Loucy (cell line): ENCODE data around the gene KRT77.

Experiments
- H2AFZ ChIP-seq: fragments of 200-600 bp; sonication (generic); 2 replicates; pipeline ENCODE4 v1.6.0; 2016; ENCODE audit warnings: antibody characterized with exemption, mild to moderate bottlenecking, low read length, moderate library complexity
- H3F3A ChIP-seq: fragments of 200-600 bp; 2 replicates; pipeline ENCODE4 v1.6.0; 2016; ENCODE audit warnings: antibody characterized with exemption, low read depth, mild to moderate bottlenecking
- H3K27me3 ChIP-seq: fragments of 200-600 bp; sonication (generic); 2 replicates; pipeline ENCODE4 v1.6.1; 2014; ENCODE audit warnings: low read length, mild to moderate bottlenecking; ENCODE audit not compliant: insufficient read depth, poor library complexity, severe bottlenecking
- H3K36me3 ChIP-seq: fragments of 200-600 bp; sonication (generic); 2 replicates; pipeline ENCODE4 v1.6.1; 2016; ENCODE audit warnings: low read length; ENCODE audit not compliant: insufficient read depth
- H3K4me1 ChIP-seq: fragments of 200-600 bp; sonication (generic); 2 replicates; pipeline ENCODE4 v1.5.1; 2014; ENCODE audit warnings: low read length, mild to moderate bottlenecking; ENCODE audit not compliant: insufficient read depth, poor library complexity, severe bottlenecking
- H3K4me2 ChIP-seq: fragments of 200-600 bp; sonication (generic); 2 replicates; pipeline ENCODE4 v1.6.0; 2014; ENCODE audit warnings: antibody characterized with exemption, low read length, low read depth, mild to moderate bottlenecking; ENCODE audit not compliant: poor library complexity, severe bottlenecking
- H3K4me3 ChIP-seq: fragments of 200-600 bp; sonication (generic); 2 replicates; pipeline ENCODE4 v1.5.1; 2014; ENCODE audit warnings: low read length, mild to moderate bottlenecking, mixed read lengths; ENCODE audit not compliant: poor library complexity, severe bottlenecking
- H3K79me2 ChIP-seq: fragments of 200-600 bp; sonication (generic); 2 replicates; pipeline ENCODE4 v1.6.1; 2014; ENCODE audit warnings: low read length; ENCODE audit not compliant: insufficient read depth
- H3K9ac ChIP-seq: fragments of 200-600 bp; sonication (generic); 2 replicates; pipeline ENCODE4 v1.6.0; 2014; ENCODE audit warnings: mild to moderate bottlenecking, low read depth, low read length, moderate library complexity; ENCODE audit not compliant: poor library complexity, severe bottlenecking
- H3K9me2 ChIP-seq: fragments of 200-600 bp; sonication (generic); replicated peaks from 2 replicates; pipeline ENCODE4 v1.6.1; 2016; ENCODE audit warnings: low read depth, low read length, mixed read lengths
- H3K9me3 ChIP-seq: fragments of 200-600 bp; sonication (generic); 2 replicates; pipeline ENCODE4 v1.6.1; 2014; ENCODE audit warnings: mild to moderate bottlenecking, antibody characterized with exemption, low read length, low read depth; ENCODE audit not compliant: insufficient read depth
- H4K20me1 ChIP-seq: fragments of 200-600 bp; sonication (generic); 2 replicates; pipeline ENCODE4 v1.6.0; 2014; ENCODE audit warnings: antibody characterized with exemption, low read length, mild to moderate bottlenecking; ENCODE audit not compliant: insufficient read depth, poor library complexity, severe bottlenecking
- EZH2phosphoT487 ChIP-seq: fragments of 200-600 bp; IDR thresholded peaks from 2 replicates; pipeline ENCODE4 v1.6.1; 2018; ENCODE audit warnings: antibody characterized with exemption, mild to moderate bottlenecking, moderate library complexity, borderline replicate concordance
- TF ChIP-seq, protein P1 (sequence below): fragments of 200-600 bp; sonication (generic); conservative IDR thresholded peaks from 2 replicates; pipeline ENCODE4 v1.5.1; 2014; ENCODE audit warnings: mild to moderate bottlenecking, antibody characterized with exemption, low read length

The KRT77 gene

DNA sequence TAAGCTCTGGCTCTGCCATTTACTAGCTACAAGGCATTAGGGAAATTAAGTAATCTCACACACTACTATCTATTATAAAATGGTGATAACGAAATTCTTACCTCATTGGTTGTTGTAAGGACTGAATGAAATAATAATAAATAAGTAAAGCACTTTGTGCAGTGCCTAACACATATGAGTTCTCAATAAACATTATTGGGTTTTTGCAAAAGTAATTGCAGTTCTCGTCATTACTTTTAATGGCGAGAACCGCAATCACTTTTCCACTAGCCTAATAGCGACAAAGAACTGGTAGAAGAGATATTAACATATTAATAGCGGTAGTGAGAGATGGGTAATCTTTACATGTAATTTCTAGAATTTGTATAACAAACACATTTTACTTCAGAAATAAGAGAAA is 9.2 kb downstream of the KRT77 start:
- Histone ChIP-seq H2AFZ (no peak overlapping the region), H3K4me3 (no peak overlapping the region), H3K79me2 (no peaks in the 10 kb centered on the region)

DNA sequence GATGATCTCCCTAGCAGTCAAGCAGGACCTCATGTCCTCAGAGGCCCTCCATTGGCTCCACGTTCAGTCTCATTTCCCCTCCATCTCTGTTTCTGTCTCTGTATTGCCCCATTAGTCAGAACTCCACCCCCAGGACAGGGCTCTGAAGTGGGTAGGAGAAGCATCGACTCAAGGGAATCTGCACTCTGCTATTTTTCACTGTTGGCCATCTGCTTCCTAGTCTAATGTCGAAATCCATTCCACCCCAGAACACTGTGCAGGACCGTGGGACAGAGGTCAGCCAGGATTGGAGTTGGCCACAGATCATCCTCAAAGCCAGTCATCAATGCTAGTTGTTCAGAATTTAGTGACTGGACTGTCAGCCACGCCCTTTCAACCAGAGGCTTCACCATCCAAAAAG is 10.1 kb downstream of the KRT77 start:
- no peaks in the 10 kb centered on the region for H3K9me2 ChIP-seq
- H3K36me3 ChIP-seq, result no peaks in the 10 kb centered on the region
- H3F3A ChIP-seq, result no peaks in the 10 kb centered on the region
- H3K4me1 ChIP-seq, result peaks cover 5% of the 10 kb centered on the region
- no peaks in the 10 kb centered on the region for H3K79me2 ChIP-seq
- H4K20me1 ChIP-seq, result no peaks in the 10 kb centered on the region
- H3K4me3 ChIP-seq, result no peak overlapping the region
- H3K27me3 ChIP-seq, result no peaks in the 10 kb centered on the region
- H2AFZ ChIP-seq, result no peak overlapping the region
- no peak overlapping the region for H3K9ac ChIP-seq
- H3K4me2 ChIP-seq, result no peak overlapping the region
- TF ChIP-seq EZH2phosphoT487, result no peak
- TF ChIP-seq, protein P1, sequence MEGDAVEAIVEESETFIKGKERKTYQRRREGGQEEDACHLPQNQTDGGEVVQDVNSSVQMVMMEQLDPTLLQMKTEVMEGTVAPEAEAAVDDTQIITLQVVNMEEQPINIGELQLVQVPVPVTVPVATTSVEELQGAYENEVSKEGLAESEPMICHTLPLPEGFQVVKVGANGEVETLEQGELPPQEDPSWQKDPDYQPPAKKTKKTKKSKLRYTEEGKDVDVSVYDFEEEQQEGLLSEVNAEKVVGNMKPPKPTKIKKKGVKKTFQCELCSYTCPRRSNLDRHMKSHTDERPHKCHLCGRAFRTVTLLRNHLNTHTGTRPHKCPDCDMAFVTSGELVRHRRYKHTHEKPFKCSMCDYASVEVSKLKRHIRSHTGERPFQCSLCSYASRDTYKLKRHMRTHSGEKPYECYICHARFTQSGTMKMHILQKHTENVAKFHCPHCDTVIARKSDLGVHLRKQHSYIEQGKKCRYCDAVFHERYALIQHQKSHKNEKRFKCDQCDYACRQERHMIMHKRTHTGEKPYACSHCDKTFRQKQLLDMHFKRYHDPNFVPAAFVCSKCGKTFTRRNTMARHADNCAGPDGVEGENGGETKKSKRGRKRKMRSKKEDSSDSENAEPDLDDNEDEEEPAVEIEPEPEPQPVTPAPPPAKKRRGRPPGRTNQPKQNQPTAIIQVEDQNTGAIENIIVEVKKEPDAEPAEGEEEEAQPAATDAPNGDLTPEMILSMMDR, result no peak
- H3K9me3 ChIP-seq, result no peaks in the 10 kb centered on the region

More for the DNA sequence above, 9.2 kb downstream of the KRT77 start:
- no peaks in the 10 kb centered on the region for H3K27me3 ChIP-seq
- TF ChIP-seq, protein P1, result no peak
- no peak for TF ChIP-seq EZH2phosphoT487
- no peaks in the 10 kb centered on the region for H4K20me1 ChIP-seq
- H3K9me2 ChIP-seq, result no peaks in the 10 kb centered on the region
- H3F3A ChIP-seq, result no peaks in the 10 kb centered on the region
- no peak overlapping the region for H3K4me2 ChIP-seq
- peaks cover 4% of the 10 kb centered on the region for H3K4me1 ChIP-seq
- no peak overlapping the region for H3K9ac ChIP-seq
- no peaks in the 10 kb centered on the region for H3K9me3 ChIP-seq
- H3K36me3 ChIP-seq, result no peaks in the 10 kb centered on the region

DNA sequence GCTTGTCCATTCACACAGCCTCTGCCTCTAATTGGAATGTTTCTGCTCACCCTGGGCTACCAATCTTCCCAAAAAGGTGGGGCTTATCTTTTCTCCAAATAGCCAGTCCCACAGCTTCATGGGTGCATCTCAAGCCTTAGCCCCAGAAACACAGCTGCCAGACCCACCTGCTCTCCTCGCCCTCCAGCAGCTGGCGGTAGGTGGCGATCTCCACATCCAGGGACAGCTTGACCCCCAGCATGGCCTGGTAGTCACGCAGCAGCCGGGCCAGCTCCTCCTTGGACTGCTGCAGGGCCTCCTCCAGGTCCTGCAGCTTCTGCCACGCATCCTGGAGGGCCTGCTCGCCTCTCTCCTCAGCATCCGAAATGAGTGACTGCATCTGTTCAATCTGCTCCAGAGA is 11.1 kb downstream of the KRT77 start:
- no peak for TF ChIP-seq EZH2phosphoT487
- TF ChIP-seq, protein P1, result no peak
- peaks cover 15% of the 10 kb centered on the region for H3K4me1 ChIP-seq
- H3K9me2 ChIP-seq, result no peaks in the 10 kb centered on the region
- no peak overlapping the region for H3K9ac ChIP-seq
- no peaks in the 10 kb centered on the region for H3F3A ChIP-seq
- no peaks in the 10 kb centered on the region for H3K36me3 ChIP-seq
- no peak overlapping the region for H2AFZ ChIP-seq
- H3K9me3 ChIP-seq, result no peaks in the 10 kb centered on the region
- H3K79me2 ChIP-seq, result no peaks in the 10 kb centered on the region
- no peak overlapping the region for H3K4me2 ChIP-seq
- no peaks in the 10 kb centered on the region for H4K20me1 ChIP-seq
- H3K4me3 ChIP-seq, result no peak overlapping the region
- no peaks in the 10 kb centered on the region for H3K27me3 ChIP-seq
